HG02571 (cell line): ENCODE measurements around the gene VTN.

Source experiments
- ATAC-seq: cut with Tn5 transposase; IDR thresholded peaks from one replicate; pipeline ENCODE4 v1.9.1; 2021; ENCODE audit warnings: mild to moderate bottlenecking, moderate library complexity; ENCODE audit not compliant: unreplicated experiment

Gene VTN

GRCh38 chr17:28326114-28326513, 44.0 kb downstream of the VTN start:
- no peak for ATAC-seq

- ATAC-seq, result no peak
Observed at GRCh38 chr17:28325211-28325610, 44.9 kb downstream of the VTN start.

GRCh38 chr17:28324781-28325180, 45.3 kb downstream of the VTN start:
- no peak for ATAC-seq

GRCh38 chr17:28324267-28324745, 45.8 kb downstream of the VTN start:
- no peak for ATAC-seq

GRCh38 chr17:28320215-28321061, 49.7 kb downstream of the VTN start:
- no peak for ATAC-seq

- no peak for ATAC-seq
Observed at GRCh38 chr17:28319598-28319935, 50.5 kb downstream of the VTN start.

- ATAC-seq, result peak; percentile 93
Observed at GRCh38 chr17:28318759-28319597, 51.1 kb downstream of the VTN start, which contains the start of gene TMEM97. TMEM97 (plus strand) TSS chr17:28319200; CDS start chr17:28319240, 40 bp downstream.

GRCh38 chr17:28317966-28318758, 51.9 kb downstream of the VTN start:
- peak; percentile 10 for ATAC-seq
